ENCODE data around the gene ADCY3. TPM values are rescaled to one million over a fixed set of nuclear protein-coding genes. Genes with fewer than 3 reads are reported as not detected.

The ADCY3 gene
- total RNA-seq, 1 experiment from 2014 or later = 71.1 TPM

DNA sequence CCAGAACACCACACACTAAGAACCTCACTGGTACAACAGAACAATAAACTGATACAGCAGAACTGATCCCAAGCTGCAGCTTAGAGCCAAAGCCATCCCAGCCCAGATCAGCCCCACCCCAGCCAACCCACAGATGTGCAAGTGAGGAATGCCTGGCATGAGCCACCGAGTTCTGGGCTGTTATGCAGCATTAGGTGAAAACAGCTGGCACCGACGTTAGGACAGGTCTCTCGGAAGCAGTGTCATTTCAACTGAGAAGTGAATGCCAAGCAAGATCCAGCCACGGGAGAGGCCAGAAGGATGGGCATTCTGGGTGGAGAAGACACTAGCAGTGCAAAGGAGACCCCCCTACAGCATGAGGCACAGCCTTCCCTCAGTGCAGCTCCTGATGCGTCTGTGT, 38.9 kb downstream of the ADCY3 start (continued):
- TF ChIP-seq, protein P1, sequence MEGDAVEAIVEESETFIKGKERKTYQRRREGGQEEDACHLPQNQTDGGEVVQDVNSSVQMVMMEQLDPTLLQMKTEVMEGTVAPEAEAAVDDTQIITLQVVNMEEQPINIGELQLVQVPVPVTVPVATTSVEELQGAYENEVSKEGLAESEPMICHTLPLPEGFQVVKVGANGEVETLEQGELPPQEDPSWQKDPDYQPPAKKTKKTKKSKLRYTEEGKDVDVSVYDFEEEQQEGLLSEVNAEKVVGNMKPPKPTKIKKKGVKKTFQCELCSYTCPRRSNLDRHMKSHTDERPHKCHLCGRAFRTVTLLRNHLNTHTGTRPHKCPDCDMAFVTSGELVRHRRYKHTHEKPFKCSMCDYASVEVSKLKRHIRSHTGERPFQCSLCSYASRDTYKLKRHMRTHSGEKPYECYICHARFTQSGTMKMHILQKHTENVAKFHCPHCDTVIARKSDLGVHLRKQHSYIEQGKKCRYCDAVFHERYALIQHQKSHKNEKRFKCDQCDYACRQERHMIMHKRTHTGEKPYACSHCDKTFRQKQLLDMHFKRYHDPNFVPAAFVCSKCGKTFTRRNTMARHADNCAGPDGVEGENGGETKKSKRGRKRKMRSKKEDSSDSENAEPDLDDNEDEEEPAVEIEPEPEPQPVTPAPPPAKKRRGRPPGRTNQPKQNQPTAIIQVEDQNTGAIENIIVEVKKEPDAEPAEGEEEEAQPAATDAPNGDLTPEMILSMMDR (IDR thresholded peaks at IDR 0.05 in 2 of 3, conservative IDR thresholded peaks at IDR 0.05 in 1 of 3; ENCODE audit: borderline replicate concordance in 1 of 3, insufficient read depth in 1 of 3, low read depth in 2 of 3, low read length in 2 of 3) = no peak
- TF ChIP-seq, protein P2, sequence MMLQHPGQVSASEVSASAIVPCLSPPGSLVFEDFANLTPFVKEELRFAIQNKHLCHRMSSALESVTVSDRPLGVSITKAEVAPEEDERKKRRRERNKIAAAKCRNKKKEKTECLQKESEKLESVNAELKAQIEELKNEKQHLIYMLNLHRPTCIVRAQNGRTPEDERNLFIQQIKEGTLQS (IDR thresholded peaks at IDR 0.05) = no peak
- no peak for TF ChIP-seq ELF1 (IDR thresholded peaks at IDR 0.05; ENCODE audit: borderline replicate concordance, low read depth)
- TF ChIP-seq YY1 (IDR thresholded peaks at IDR 0.05; ENCODE audit: extremely low read depth, insufficient replicate concordance, low read depth, low read length) = no peak
- no peak for TF ChIP-seq FOSL1 (IDR thresholded peaks at IDR 0.05; ENCODE audit: low read depth)
- TF ChIP-seq SIN3A (IDR thresholded peaks at IDR 0.05; ENCODE audit: low read depth) = no peak
- no peak for TF ChIP-seq POLR2A (IDR thresholded peaks at IDR 0.05; ENCODE audit: borderline replicate concordance, extremely low read depth, insufficient read depth, insufficient read length)
- TF ChIP-seq RAD21 (IDR thresholded peaks at IDR 0.05; ENCODE audit: low read depth) = no peak

DNA sequence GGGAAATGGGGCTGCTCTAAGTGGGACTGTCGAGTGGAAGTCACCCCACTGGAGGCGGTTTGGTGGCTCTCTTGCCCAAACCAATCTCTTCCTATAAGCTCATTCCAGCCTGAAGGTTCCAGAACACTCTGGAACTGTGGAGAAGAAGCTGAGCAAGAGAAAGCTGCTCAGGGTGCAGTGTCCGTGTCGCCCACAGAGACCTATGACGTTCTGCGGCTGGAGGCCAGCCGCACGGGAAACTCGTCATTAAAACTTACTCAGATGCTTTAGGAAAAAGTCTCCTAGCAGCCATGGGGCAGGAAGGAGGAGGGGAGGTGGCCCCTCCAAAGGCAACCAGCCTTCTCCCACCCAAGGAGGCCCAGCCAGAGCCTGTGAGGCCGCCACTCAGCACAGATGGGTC, 41.7 kb downstream of the ADCY3 start:
- ChIA-PET RAD21 (ENCODE audit: low non-redundant PET in 1 of 2, low total read pairs in 2 of 2, uncharacterized antibody in 2 of 2, unreplicated experiment in 2 of 2) (interaction anchor here in 1 of 2 experiments (0.6 kb wide), 1 partner anchor 489 kb away, joined by 6 read pairs; no protein-coding TSS in a partner anchor), POLR2A (no interaction called here), CTCF (no interaction called here)
- intact Hi-C loops (cut with micrococcal nuclease) = no loop called here
- no peak for TF ChIP-seq RAD21 (IDR thresholded peaks at IDR 0.05; ENCODE audit: low read depth)
- TF ChIP-seq JUND (IDR thresholded peaks at IDR 0.05) = no peak
- no peak for TF ChIP-seq EZH2 (IDR thresholded peaks at IDR 0.05)
- no peak for TF ChIP-seq SP1 (IDR thresholded peaks at IDR 0.05; ENCODE audit: low read depth)
- TF ChIP-seq EZH2phosphoT487 (IDR thresholded peaks at IDR 0.05; ENCODE audit: borderline replicate concordance) = no peak
- no peak for DNase-seq (ENCODE audit: low read depth, low spot score)
- no peaks in the 10 kb centered on the region for H3K36me3 ChIP-seq (ENCODE audit: control insufficient read depth in 1 of 2, insufficient read depth in 2 of 2, low read length in 2 of 2)
- H3K79me2 ChIP-seq (ENCODE audit: insufficient read depth, low read length) = peaks cover 25% of the 10 kb centered on the region; the same call in 1 of the 2 replicates
- ATAC-seq = no peak
- H4K20me1 ChIP-seq (ENCODE audit: insufficient read depth) = no peaks in the 10 kb centered on the region
- no peak overlapping the region for H3K9ac ChIP-seq (ENCODE audit: low read length)
- no peaks in the 10 kb centered on the region for H3K27me3 ChIP-seq (ENCODE audit: insufficient read depth, low read length)
- H3K9me2 ChIP-seq (ENCODE audit: insufficient read depth) = no peaks in the 10 kb centered on the region
- no peak overlapping the region for H3K27ac ChIP-seq (ENCODE audit: low read depth, low read length)
- H2AFZ ChIP-seq (ENCODE audit: low read depth, low read length, poor library complexity, severe bottlenecking) = no peak overlapping the region
- H3K4me3 ChIP-seq (replicated peaks in 1 of 2; ENCODE audit: low read depth in 1 of 2, low read length in 2 of 2) = no peak overlapping the region
- H3K9me3 ChIP-seq (ENCODE audit: control insufficient read depth in 1 of 2, insufficient read depth in 1 of 2, low read depth in 1 of 2, low read length in 2 of 2) = no peaks in the 10 kb centered on the region
- BruUV-seq (replicated peaks) = no TSS peak
- H3K4me1 ChIP-seq (ENCODE audit: control insufficient read depth in 1 of 2, insufficient read depth in 2 of 2, low read length in 2 of 2) = no peaks in the 10 kb centered on the region
- no peak overlapping the region for H3K4me2 ChIP-seq (ENCODE audit: low read length)

All from HCT116 (cell line).